Stomach smooth muscle (tissue), 2 donors: ENCODE data around the gene HOXD9.

ENCODE experiments used
- H3K27ac ChIP-seq: one replicate; pipeline ENCODE4 v1.7.0; 2013; ENCODE audit warnings: mild to moderate bottlenecking, low read length, inconsistent platforms
- H3K27me3 ChIP-seq, 2 donors: one replicate each; pipeline ENCODE4 v1.7.0; 2013; ENCODE audit warnings: low read length in 2 of 2; ENCODE audit not compliant: insufficient read depth in 2 of 2, control insufficient read depth in 1 of 2
- H3K36me3 ChIP-seq, 2 donors: one replicate each; pipeline ENCODE4 v1.7.0; 2013; ENCODE audit warnings: low read length in 2 of 2; ENCODE audit not compliant: control insufficient read depth in 2 of 2, insufficient read depth in 2 of 2
- H3K4me1 ChIP-seq: one replicate; pipeline ENCODE4 v1.7.0; 2013; ENCODE audit warnings: low read length; ENCODE audit not compliant: control insufficient read depth, insufficient read depth
- H3K4me3 ChIP-seq, 2 donors: one replicate each; pipeline ENCODE4 v1.7.0; 2013; ENCODE audit warnings: low read length in 2 of 2
- H3K9ac ChIP-seq, 2 donors: one replicate each; pipeline ENCODE4 v1.7.0; 2013; ENCODE audit warnings: low read length in 2 of 2, mild to moderate bottlenecking in 1 of 2
- H3K9me3 ChIP-seq, 2 donors: one replicate each; pipeline ENCODE4 v1.7.0; 2013; ENCODE audit warnings: low read length in 2 of 2; ENCODE audit not compliant: control insufficient read depth in 2 of 2
- donor health status: healthy.
- donor health status: Pancreatic carcinoma.

The HOXD9 gene

DNA sequence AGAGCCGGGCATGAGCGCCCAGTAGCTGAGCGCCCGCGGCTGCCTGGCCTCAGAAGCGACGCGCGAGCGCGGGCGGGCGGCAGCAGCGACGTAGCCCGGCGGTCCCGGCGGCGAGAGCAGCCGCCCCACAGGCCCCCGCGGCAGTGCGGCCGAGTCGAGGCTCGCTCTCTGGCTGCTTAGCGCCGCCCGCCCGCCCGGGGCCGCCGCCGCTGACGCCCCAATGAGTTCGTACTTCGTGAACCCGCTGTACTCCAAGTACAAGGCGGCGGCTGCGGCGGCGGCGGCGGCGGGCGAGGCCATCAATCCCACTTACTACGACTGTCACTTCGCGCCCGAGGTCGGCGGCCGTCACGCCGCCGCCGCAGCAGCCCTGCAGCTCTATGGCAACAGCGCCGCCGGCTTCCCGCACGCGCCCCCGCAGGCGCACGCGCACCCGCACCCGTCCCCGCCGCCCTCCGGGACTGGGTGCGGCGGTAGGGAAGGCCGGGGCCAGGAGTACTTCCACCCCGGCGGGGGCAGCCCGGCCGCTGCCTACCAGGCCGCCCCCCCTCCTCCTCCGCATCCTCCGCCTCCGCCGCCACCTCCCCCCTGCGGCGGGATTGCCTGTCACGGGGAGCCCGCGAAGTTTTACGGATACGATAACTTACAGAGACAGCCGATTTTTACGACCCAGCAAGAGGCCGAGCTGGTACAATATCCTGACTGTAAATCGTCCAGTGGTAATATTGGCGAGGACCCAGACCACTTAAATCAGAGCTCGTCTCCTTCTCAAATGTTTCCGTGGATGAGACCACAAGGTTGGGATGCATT is 7.8 kb downstream of the HOXD9 start:
- no peak overlapping the region for H3K27ac ChIP-seq
- H3K27me3 ChIP-seq: peaks cover 71 to 91% of the 10 kb centered on the region in 2 donors
- no peaks in the 10 kb centered on the region for H3K36me3 ChIP-seq
- peaks cover 19% of the 10 kb centered on the region for H3K4me1 ChIP-seq
- peaks cover 0 to 3% of the 10 kb centered on the region in 2 donors for H3K9me3 ChIP-seq
- no peak overlapping the region for H3K9ac ChIP-seq
- peak overlapping the region; percentile 12 to 59 for H3K4me3 ChIP-seq

DNA sequence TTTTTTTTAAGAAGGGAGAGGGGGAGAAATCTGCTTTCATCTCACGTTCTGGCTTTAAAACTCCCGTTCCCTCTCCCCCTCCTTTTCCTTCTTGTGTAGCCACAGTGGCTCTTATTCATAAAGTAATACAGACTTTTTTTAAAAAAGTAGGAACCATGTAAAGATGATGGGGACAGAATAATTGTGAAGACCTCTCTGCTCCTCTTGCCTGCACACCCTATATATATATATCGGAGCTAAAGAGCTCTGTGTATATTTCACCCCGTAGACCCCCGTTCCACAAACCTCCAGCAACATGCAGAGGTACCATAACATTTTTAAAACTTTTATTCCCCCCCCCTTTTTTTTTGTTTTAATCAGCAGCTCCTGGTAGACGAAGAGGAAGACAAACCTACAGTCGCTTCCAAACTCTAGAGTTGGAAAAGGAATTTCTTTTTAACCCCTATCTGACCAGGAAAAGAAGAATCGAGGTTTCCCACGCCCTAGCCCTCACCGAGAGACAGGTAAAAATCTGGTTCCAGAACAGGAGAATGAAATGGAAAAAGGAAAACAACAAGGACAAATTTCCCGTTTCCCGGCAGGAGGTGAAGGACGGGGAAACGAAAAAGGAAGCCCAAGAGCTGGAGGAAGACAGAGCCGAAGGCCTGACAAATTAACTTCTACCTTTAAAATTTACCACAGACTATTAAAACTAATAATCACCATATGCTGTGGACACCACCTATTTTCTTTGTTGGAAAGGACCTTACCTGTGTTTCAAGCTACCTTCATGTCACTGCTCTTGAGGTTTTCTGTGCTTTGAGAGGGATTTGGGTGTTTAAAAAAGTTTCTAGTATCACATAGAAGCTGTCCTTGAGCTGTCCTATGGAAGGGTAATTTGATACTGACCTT is 8.7 kb downstream of the HOXD9 start:
- Histone ChIP-seq H3K9ac (no peak overlapping the region), H3K27ac (no peak overlapping the region), H3K27me3 (peaks cover 71 to 91% of the 10 kb centered on the region in 2 donors), H3K4me1 (peaks cover 25% of the 10 kb centered on the region), H3K9me3 (peaks cover 0 to 3% of the 10 kb centered on the region in 2 donors), H3K4me3 (peak overlapping the region in 1 of 2 donors; percentile 59), H3K36me3 (no peaks in the 10 kb centered on the region)

DNA sequence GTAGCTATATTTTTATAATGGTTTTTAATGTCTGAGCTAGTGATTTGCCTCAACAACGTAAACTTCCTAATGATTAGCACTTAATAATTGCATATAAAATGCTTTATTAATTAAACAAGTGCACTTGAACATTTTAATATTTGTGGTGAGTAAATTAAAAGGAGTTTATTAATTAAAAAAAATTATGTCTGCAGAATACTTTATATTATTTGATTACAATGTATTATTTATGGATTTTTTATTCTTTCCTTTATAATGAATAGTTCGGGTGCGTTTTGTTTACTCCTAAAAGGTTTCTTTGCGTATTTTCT is 9.3 kb downstream of the HOXD9 start:
- Histone ChIP-seq H3K27me3 (peaks cover 71 to 93% of the 10 kb centered on the region in 2 donors), H3K27ac (no peak overlapping the region), H3K4me3 (no peak overlapping the region), H3K36me3 (no peaks in the 10 kb centered on the region), H3K9me3 (peaks cover 0 to 3% of the 10 kb centered on the region in 2 donors), H3K9ac (no peak overlapping the region), H3K4me1 (peaks cover 29% of the 10 kb centered on the region)

DNA sequence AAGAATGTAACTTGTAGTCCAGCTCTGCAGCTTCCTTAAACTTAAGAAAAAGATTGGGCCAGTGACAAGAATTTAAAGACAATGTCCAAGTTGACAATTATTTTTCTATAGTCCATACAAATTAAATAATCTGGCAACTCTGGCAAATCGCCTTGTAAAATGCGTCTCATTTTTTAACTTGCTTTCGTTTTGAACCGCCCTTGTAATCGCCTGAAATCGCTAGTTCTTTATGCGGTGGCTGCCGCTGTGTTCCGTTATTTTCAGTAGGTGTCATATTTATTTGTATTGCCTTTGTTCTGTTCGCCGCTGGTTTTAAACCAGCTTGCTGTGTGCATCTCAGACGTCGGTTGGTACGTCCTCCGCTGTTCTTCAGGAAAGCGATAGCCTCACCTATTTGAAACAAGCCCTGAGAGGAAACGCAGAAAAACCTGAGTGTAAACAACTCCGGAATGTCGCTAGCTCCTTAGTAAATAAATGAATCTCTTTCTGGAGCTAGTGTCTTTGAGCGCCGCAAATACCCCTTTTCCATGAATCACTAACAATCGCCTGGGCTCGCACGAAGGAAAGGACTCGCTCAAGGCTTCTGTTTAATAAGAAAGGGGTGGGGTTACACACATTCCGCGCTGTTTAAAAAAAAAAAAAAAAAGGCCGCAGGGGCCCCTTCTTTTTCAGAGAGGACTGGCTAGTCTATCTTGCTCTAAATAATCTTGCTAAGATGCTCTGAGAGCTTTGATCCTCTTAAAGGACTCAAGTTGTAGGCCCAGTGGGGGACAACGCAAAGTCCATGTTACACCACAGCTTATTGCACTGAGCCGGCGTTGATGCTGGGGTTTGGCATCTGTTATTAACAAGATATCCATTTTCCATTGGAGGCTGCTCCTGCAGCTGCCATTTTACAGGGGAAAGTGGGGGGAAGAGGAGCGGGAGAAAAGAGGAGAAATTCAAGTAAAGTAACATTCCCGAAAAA is 10.0 kb downstream of the HOXD9 start:
- H3K27ac ChIP-seq: no peak overlapping the region
- H3K4me1 ChIP-seq: peaks cover 31% of the 10 kb centered on the region
- peaks cover 74 to 94% of the 10 kb centered on the region in 2 donors for H3K27me3 ChIP-seq
- no peaks in the 10 kb centered on the region for H3K36me3 ChIP-seq
- peaks cover 0 to 3% of the 10 kb centered on the region in 2 donors for H3K9me3 ChIP-seq
- H3K4me3 ChIP-seq: no peak overlapping the region
- no peak overlapping the region for H3K9ac ChIP-seq

DNA sequence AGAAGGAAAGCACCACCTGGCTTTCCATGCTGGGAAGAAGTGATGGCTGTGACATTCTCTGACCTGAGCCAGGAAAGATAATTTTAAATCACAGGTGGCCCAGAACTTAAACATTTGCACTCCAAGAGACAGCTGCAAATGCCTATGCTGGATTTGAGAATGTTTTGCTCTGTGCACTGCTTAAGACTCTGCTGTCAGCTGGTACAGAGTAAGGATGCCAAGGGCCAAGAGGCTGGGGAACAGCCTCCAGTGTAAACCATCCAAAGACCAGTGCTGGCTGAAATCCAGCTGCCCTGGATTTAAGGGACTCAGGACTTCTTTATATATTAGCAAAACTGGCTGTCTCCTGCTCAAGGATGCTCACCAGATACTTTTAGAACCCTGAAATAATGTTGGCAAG is 10.9 kb downstream of the HOXD9 start:
- H3K4me1 ChIP-seq: peaks cover 31% of the 10 kb centered on the region
- peaks cover 75 to 94% of the 10 kb centered on the region in 2 donors for H3K27me3 ChIP-seq
- no peak overlapping the region for H3K9ac ChIP-seq

DNA sequence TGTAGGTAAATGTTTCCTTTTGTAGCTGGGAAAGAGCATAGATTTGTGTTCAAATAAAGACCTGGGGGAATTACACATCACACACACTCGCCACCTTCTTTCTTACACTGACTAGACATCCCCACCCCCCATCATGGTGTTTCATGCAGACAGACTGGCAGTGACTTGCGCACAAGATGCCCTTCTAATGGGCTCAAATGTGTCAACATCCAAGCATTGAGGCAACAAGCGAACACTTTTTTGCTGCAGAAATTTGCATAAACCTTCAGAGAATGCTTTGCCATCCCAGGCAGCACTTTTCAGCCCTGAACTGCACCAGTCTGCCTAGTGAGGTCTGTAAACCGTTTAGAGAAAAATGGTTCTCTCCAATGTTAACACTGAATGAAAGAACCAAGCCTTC is 11.5 kb downstream of the HOXD9 start:
- Histone ChIP-seq H3K27ac (no peak overlapping the region), H3K9ac (no peak overlapping the region), H3K36me3 (no peaks in the 10 kb centered on the region), H3K27me3 (peaks cover 75 to 94% of the 10 kb centered on the region in 2 donors), H3K9me3 (peaks cover 0 to 3% of the 10 kb centered on the region in 2 donors), H3K4me1 (peaks cover 29% of the 10 kb centered on the region), H3K4me3 (no peak overlapping the region)

More for the DNA sequence above, 10.9 kb downstream of the HOXD9 start:
- Histone ChIP-seq H3K36me3 (no peaks in the 10 kb centered on the region), H3K9me3 (peaks cover 0 to 3% of the 10 kb centered on the region in 2 donors), H3K27ac (no peak overlapping the region), H3K4me3 (no peak overlapping the region)

DNA sequence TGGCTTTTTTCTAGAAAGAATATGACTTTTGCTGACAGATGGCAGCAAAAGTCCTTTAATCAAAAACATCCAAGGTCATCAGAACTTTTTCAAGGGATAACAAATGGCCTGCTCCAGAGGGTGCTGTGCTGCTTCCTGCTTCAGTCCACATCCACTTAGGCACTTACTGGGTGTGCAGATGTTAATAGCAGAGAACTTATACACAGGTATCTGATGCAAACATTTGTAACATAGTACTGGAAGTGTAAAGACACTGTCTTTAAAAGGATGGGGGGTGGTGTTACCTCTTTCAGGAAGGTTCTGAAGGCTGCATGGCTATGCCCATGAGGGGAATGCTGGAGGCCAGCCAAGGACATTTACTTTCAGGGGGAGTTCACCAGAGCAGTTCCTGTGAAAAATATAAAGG is 12.5 kb downstream of the HOXD9 start:
- no peaks in the 10 kb centered on the region for H3K36me3 ChIP-seq
- peaks cover 79 to 95% of the 10 kb centered on the region in 2 donors for H3K27me3 ChIP-seq
- peaks cover 28% of the 10 kb centered on the region for H3K4me1 ChIP-seq
- no peak overlapping the region for H3K4me3 ChIP-seq
- H3K9ac ChIP-seq: no peak overlapping the region
- no peak overlapping the region for H3K27ac ChIP-seq
- H3K9me3 ChIP-seq: peaks cover 0 to 3% of the 10 kb centered on the region in 2 donors

DNA sequence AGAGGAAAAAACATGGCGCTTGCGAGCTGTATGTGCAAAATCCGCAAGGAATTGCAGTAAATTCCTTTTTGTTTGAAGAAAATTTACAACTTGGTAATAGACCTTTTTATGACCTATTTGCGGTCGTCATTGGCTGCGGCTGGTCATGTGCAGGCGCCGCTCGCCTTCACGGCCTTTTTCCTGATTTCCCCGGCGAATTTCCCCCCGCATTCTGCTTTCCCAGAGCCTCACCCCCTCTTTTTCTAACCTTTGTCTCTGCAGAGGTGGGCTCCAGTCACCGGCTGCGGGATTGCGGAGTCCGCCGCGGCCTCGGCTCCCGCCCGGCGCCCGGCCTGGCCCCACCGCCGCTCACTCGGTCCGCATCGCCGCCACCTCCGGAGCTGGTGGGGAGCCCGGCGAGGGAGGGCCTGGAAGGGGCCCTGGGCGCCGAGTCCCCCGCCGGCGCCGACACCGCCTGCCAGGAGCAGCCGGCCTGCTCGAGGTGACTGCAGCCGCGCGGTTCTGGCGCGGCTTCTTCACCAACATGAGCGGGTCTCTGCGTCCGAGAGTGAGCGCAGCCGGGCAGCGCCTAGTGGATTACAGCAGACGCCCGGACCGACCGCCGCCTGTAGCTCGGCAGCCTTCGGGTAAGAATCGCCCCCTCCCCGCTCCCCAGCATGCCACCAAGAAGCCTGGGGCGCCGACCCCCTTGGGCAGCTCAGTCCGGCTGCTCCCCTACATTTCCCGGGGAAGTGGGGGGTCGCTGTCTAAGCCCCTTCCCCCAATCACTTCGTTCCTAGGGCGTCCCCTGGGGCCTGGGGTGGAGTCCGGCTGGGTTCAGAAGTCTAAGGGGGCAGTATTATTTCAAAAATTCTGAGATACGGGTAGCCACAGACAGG is 14.1 kb downstream of the HOXD9 start:
- H3K9ac ChIP-seq: peak overlapping the region in 1 of 2 donors; percentile 5
- H3K4me3 ChIP-seq: peak overlapping the region; percentile 26 to 64
- peaks cover 80 to 92% of the 10 kb centered on the region in 2 donors for H3K27me3 ChIP-seq
- no peak overlapping the region for H3K27ac ChIP-seq
- peaks cover 0 to under 1% of the 10 kb centered on the region in 2 donors for H3K9me3 ChIP-seq
- no peaks in the 10 kb centered on the region for H3K36me3 ChIP-seq
- peaks cover 24% of the 10 kb centered on the region for H3K4me1 ChIP-seq

DNA sequence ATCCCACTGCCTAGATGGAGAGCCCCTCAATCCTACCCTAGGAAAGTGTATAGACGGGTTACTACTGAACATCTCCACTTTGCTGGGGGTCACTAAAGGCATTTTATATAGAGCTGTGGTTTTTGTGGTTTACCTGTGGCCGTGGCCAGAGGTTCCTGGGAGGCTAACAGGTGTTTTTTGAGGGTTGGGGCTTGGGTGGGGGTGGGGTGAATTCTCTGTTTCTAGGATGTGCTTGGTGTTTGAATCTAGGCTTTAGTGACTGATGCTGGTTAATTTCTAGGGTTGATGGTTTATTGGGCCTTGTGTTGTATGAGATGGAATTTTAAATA is 14.7 kb downstream of the HOXD9 start:
- Histone ChIP-seq H3K4me1 (peaks cover 24% of the 10 kb centered on the region), H3K4me3 (peak overlapping the region in 1 of 2 donors; percentile 64), H3K27ac (no peak overlapping the region), H3K36me3 (no peaks in the 10 kb centered on the region), H3K27me3 (peaks cover 80 to 90% of the 10 kb centered on the region in 2 donors), H3K9me3 (no peaks in the 10 kb centered on the region), H3K9ac (no peak overlapping the region)
